Measurements from ENCODE around the gene VAV3. TPM values are rescaled to one million over a fixed set of nuclear protein-coding genes. Genes with fewer than 3 reads are reported as not detected.

VAV3 gene
- total and polyA plus RNA-seq, 11 donors: 0.57 to 8.3 (median 1.9) TPM

- Histone ChIP-seq H3K27ac (peak overlapping the region in 2 of 12 donors; percentile 22 to 59), H3K4me1 (peaks cover 0 to 48% (median 0%) of the 10 kb centered on the region in 12 donors), H3K36me3 (no peaks in the 10 kb centered on the region), H3K4me3 (no peak overlapping the region), H3K27me3 (no peaks in the 10 kb centered on the region), H3K9me3 (peaks cover 0 to under 1% (median 0%) of the 10 kb centered on the region in 12 donors)
- intact Hi-C loops (cut with DNase I): no loop called here
- TF ChIP-seq POLR2A (IDR thresholded peaks at IDR 0.05): no peak
- ATAC-seq: no peak
- no peak for DNase-seq
- WGBS, 4 donors: 86 to 100% (median 92%) methylated on average over 1 of the region's 1 CpG
Observed at GRCh38 chr1:107829036-107829770, 135.8 kb downstream of the VAV3 start.

- intact Hi-C loops (cut with DNase I): no loop called here
- no peaks in the 10 kb centered on the region for H3K27me3 ChIP-seq
- ATAC-seq (no peak), DNase-seq (no peak)
- H3K4me1 ChIP-seq: peaks cover 0 to 30% (median 0%) of the 10 kb centered on the region in 12 donors
- no peaks in the 10 kb centered on the region for H3K36me3 ChIP-seq
- H3K9me3 ChIP-seq: peaks cover 0 to 13% (median 0%) of the 10 kb centered on the region in 12 donors
- no peak overlapping the region for H3K27ac ChIP-seq
- TF ChIP-seq POLR2A (IDR thresholded peaks at IDR 0.05) (no peak), CTCF (IDR thresholded peaks at IDR 0.05) (no peak)
- H3K4me3 ChIP-seq: no peak overlapping the region
- 68 to 79% (median 73%) methylated on average over 2 of the region's 2 CpGs for WGBS, 4 donors
Observed at GRCh38 chr1:107824946-107825345, 140.0 kb downstream of the VAV3 start.

- DNase-seq (no peak), ATAC-seq (no peak)
- no peak for TF ChIP-seq CTCF (IDR thresholded peaks at IDR 0.05)
- no peak for TF ChIP-seq POLR2A (IDR thresholded peaks at IDR 0.05)
- Histone ChIP-seq H3K27me3 (no peaks in the 10 kb centered on the region), H3K36me3 (no peaks in the 10 kb centered on the region), H3K9me3 (peaks cover 0 to 13% (median 0%) of the 10 kb centered on the region in 12 donors), H3K4me1 (peaks cover 0 to 13% (median 0%) of the 10 kb centered on the region in 12 donors), H3K4me3 (no peak overlapping the region), H3K27ac (no peak overlapping the region)
- intact Hi-C loops (cut with DNase I): no loop called here
- 67 to 77% (median 73%) methylated on average over 4 of the region's 4 CpGs for whole genome bisulfite sequencing, 4 donors
Observed at GRCh38 chr1:107821340-107821739, 143.6 kb downstream of the VAV3 start.

- no peak for ATAC-seq
- Histone ChIP-seq H3K4me1 (peaks cover 0 to 10% (median 0%) of the 10 kb centered on the region in 12 donors), H3K27ac (no peak overlapping the region), H3K4me3 (no peak overlapping the region), H3K9me3 (peaks cover 0 to 13% (median 0%) of the 10 kb centered on the region in 12 donors), H3K36me3 (no peaks in the 10 kb centered on the region), H3K27me3 (no peaks in the 10 kb centered on the region)
- intact Hi-C loops (cut with DNase I): no loop called here
- TF ChIP-seq CTCF (IDR thresholded peaks at IDR 0.05): no peak
- TF ChIP-seq POLR2A (IDR thresholded peaks at IDR 0.05): no peak
- DNase-seq: no peak
Observed at GRCh38 chr1:107820801-107821200, 144.2 kb downstream of the VAV3 start.

Measured in heart left ventricle (tissue), 16 donors.